Endometrial microvascular endothelial cells (primary cell): ENCODE results near the gene UNC5B. TPM values are rescaled to one million over a fixed set of nuclear protein-coding genes. Genes with fewer than 3 reads are reported as not detected.

Source experiments
- in situ Hi-C: cut with HindIII; loops from 2 replicates; pipeline ENCODE4 v1.10.0; 2017; ENCODE audit warnings: low sequenced_read_pairs, low pct_unique_long_range_greater_than_20kb; ENCODE audit errors: inconsistent ontology term
- total RNA-seq: library from RNA; depleted of rRNA; stranded (reverse); fragments of >200 nt; gene quantifications from one replicate; pipeline ENCODE4 v1.2.3, GENCODE V29; 2015; ENCODE audit errors: inconsistent ontology term

The UNC5B gene
- total RNA-seq, 1 donor from 2014 or later, result 7.2 TPM

DNA sequence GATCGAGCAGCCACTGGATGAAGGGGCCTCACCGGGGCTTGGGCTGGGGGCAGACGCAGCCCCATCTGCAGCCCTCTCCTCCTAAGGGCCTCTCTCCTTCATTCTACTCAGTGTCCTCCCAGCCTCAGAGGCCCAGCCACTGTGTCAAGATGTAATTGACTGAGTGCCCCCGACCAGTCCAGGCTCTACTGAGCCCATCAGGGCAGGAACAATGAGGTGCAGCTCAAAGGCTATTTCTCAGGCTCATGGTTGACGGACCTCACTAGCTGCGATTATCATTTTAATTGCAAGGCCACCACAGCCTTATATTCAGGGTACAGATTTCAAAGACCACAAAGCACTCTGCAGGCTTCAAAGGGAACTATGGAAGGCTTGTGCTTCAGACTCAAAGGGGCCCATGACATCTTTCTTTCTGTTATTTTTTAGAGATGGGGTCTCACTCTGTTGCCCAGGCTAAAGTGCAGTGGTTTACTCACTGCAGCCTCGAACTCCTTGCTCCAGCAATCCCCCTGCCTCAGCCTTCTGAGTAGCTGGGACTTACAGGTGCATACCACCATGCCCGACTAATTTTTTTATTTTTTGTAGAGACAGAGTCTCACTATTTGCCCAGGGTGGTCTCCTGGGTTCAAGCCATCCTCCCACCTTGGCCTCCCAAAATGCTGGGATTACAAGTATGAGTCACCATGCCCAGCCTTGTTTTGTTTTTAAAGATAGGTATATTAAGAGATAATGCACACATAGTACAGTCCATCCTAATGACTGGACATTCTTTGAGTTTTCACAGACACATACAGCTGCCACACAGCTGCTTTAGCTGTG lies 130.4 kb downstream of the UNC5B start:
- in situ Hi-C loops, result no loop called here

DNA sequence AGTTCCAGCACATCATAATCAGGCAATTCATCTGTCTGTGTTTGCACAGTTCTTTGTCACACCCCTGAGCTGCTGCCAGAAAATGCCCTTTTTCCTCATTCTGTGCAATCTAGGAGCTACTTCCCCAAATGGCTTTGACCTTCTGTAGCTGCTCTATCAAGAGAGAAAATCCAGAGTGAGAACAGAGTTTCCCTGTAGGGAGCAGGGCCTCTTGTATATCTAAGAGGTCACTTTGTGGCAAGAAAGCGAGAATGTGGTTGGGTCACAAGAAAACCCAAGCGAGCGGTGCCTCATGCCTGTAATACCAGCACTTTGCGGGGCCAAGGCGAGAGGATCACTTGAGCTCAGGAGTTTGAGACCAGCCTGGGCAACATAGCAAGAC lies 131.0 kb downstream of the UNC5B start:
- in situ Hi-C loops, result no loop called here

DNA sequence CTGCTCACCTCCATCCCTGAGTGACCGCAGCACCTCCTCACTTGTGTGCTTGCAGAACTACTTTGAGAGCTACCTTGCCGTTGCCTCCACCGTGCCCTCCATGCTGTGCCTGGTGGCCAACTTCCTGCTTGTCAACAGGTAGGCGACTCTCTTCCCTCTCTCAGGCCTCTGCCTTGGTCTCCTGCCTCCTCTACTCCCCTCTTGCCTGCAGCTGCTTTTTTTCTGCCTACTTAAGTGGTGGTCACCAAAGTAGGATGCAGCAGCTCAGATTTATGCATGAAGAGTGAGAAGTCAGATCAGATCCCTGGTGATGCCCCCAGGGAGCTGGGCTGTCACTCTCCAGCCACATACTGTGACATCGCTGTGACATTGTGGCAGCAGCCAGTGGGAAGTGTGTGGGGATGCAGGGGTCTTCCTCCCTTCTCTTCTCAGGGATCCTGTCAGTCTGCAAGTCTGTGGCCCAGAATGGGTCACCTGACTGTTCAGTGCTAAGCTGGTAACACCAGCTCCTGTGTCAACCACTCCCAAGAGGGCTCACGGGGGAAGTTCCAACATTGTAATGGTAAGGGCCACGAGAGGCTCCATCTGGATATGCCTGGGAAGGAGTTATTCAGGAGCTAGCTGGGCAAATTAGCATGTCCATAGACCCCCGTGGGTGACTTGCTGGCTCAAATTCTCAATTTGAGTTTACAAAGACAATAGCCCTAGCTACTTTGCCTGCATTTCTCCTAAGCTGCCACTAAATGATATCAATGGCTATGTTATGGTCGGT lies 132.0 kb downstream of the UNC5B start:
- in situ Hi-C loops, result no loop called here

DNA sequence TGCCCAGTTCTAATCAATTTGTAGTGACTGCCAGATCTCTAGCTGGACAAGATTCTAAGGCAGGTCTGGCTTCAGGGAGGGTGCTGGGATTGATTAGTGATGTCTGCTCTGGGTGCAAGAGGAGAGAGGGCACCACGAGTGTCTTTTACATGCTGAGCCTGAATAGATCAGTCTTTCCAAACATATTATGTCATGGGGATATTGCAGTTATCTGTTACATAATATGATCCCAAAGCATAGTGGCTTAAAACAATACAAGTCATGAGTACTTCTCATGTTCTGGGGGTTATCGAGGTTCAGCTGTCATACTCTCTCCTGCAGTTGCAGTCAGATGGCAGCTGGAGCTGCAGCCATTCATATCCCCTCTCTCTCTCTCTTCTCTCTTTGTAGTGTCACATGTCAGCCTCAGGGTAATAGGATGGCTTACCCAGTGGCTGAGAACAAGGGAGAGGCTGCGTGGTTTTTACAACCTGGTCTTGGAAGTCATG lies 132.7 kb downstream of the UNC5B start:
- in situ Hi-C loops, result no loop called here

DNA sequence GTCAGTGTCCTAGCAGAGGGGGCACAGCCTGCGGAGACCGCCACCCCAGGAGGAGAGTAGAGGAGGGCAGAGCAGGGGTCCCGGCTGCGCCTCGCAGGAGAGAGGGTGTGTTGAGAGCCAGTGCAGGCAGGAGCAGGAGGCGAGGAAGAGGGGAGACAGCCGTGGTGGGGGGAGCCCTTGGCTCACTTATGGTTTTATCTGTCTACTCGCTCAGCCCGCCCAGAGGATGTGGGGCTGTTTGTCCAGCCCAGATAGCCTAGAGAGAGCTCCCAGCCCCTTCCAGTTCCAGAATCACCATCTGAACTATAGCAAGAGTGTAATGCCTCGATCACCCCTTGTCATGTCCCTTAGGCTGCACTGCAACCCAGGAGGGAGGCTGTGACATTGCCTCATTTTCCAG lies 133.3 kb downstream of the UNC5B start:
- in situ Hi-C loops, result no loop called here

DNA sequence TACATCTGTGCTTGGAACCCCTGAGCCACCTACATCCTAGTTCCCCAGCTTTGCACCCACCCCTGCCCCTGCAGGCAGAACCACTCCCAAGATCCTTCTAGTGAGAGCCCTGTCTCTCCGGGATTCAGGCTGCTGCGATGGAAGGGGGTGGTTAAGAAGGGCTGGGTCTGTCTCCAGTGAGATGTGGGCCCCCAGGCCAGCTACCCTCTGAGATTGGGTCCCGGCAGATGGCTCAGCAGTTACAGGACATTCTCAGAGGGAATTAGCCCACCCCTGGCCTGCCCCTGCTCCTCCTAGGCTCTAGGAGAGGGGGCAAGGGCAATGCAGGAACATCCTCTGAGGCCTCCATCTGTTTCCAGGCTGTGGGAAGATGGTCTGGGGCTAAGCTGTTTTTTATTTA lies 134.4 kb downstream of the UNC5B start:
- in situ Hi-C loops, result no loop called here

DNA sequence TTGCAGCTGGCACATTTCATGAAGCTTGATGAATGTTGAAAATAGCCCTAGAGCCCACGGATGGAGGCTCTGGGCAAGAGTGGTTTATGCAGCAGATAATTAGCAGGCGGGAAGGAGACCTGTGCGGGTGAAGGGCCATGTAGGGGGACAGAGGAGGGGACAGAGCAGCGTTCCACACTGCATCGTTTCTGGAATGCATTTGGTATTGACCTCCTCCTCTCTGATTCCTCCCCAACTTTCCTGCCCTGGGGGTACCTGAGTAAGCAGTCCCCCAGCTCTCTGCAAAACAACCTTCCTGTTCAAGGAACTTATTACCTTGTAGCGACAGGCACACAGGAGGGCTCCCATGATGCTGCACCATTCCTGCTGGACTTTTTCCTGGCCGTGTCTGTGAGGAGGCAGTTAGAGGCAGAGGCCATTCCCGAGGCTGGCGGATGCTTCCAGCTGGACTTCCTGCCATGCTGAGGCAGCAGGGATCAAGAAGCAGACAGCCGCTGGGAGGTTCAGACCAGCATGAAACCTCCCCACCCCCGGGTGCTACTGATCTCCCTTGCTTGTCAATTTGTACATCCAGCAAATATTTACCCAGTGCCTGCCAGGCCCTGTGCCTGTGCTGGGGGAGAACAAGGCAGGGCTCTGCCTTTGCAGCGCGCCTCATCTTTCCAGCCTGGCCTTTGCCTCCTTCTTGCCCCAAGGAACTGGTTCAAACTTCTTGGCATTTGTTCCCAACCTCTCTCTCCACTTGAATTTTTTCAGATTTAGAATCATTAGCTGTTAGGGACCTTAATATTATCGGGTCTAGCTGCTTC lies 135.4 kb downstream of the UNC5B start:
- in situ Hi-C loops, result no loop called here

DNA sequence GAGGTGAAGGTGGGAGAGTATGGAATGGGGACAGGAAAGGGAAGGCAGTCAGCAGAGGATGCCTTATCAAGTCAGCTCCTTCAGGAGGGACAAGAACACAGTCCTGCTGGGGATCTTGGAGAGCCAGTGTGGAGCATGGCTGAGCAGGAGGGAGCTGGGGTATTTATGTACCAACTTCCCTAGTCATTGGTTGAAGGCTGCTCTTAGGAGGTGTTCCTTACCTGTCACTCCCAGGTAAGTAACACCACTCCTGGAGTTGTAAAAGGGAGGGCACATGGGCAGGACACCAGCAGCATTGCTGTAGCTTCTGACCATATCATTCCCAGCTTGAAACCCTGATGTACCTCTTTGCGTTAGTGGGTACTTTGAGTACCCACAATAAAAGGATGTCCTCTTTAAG lies 136.5 kb downstream of the UNC5B start:
- in situ Hi-C loops, result no loop called here

DNA sequence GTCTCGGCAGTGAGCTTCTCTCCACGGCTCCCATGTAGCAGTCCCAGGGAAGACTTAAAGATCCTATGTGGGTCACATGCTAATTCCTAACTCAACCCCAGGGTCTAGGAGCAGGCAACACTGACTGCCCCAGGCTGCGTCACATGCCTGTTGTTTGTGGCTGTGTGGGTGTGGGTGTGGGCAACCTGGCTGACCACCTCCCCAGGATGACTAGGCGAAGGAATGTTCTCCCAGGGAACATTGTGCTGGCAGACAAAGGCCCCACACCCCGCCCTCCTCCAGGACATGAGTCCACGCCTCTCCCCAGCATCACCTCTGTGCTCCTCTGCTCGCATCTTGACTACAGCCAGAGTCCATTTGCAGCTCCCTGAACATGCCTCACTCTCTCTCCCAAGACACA lies 137.0 kb downstream of the UNC5B start:
- in situ Hi-C loops, result no loop called here

DNA sequence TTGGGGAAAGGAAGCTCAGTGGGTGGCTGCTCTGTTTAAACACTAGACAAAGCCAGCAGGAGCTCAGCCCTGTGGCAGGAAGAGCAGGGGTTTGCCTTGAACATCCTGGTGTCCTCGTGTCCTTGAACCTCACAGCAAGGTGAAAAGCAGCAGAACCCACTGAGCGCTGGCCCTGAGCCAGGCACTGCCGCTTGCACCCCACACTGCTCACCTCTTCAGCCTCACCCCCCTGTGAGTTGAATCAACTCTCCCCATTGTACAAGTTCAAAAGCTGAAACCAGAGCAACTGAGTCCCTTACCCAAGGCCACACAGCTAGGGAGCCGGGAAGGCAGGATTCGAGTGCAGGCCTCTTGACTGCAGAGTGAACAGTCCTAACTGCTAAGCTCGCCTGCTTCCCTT lies 138.7 kb downstream of the UNC5B start:
- in situ Hi-C loops, result no loop called here

DNA sequence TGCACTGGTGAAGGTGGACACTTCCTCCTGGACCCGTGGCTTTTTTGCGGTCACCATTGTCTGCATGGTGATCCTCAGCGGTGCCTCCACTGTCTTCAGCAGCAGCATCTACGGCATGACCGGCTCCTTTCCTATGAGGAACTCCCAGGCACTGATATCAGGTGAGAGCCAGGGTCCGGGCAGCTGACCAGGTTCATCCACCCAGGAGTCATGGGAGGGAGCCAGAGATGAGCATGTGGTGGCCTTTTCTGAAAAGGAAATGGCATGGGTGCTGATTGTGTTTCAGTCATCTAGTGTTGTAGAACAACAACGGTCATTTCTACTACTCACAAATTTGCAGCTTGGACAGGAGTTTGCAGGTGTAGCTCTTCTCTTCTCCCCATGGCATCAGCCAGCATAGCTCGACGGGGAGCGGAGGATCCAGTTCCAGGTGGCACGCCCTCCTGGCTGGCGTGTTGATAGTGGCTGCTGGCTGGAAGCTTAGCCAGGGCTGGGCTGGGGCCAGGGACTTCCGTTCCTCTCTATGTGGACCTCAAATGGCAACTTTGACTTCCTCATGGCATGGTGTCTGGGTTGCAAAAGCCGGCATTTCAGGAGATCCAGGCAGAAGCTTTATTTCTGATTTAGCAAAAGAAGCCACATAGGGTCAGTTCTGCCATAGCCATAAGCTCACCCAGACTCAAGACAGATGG lies 139.4 kb downstream of the UNC5B start:
- in situ Hi-C loops, result no loop called here

Other genes with a start within 250 kb of the UNC5B start
- gene SLC29A3, start 106.7 kb downstream of the UNC5B start, total RNA-seq, result 2.1 TPM
- gene CDH23, start 184.3 kb downstream of the UNC5B start, total RNA-seq, result 0.09 TPM